ENCODE results near the gene MAP4K3.

DNA sequence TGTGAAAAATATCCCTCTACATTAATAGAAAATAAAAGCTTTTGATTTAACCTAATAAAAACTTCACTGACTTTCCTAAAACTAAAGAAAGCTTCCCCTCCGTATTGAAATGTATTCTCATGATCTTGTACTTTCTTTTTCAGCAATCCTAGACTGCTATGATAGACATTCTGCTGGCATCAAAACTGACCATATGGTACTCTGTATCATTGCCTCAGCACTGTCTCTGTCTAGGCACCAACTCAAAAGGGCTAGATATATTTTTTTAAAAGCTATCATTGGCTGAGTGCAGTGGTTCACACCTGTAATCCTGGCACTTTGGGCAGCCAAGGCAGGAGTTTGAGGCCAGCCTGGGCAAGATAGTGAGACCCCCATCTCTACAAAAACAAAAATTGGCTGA, 226.2 kb downstream of the MAP4K3 start:
- TF ChIP-seq, protein P1, sequence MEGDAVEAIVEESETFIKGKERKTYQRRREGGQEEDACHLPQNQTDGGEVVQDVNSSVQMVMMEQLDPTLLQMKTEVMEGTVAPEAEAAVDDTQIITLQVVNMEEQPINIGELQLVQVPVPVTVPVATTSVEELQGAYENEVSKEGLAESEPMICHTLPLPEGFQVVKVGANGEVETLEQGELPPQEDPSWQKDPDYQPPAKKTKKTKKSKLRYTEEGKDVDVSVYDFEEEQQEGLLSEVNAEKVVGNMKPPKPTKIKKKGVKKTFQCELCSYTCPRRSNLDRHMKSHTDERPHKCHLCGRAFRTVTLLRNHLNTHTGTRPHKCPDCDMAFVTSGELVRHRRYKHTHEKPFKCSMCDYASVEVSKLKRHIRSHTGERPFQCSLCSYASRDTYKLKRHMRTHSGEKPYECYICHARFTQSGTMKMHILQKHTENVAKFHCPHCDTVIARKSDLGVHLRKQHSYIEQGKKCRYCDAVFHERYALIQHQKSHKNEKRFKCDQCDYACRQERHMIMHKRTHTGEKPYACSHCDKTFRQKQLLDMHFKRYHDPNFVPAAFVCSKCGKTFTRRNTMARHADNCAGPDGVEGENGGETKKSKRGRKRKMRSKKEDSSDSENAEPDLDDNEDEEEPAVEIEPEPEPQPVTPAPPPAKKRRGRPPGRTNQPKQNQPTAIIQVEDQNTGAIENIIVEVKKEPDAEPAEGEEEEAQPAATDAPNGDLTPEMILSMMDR (IDR thresholded peaks at IDR 0.05): no peak
- no peak for TF ChIP-seq EZH2 (IDR thresholded peaks at IDR 0.05; ENCODE audit: borderline replicate concordance, insufficient read depth, low read depth, low read length, poor library complexity, severe bottlenecking)

Data from B cell (primary cell).